SK-N-SH (cell line): Measurements from ENCODE around the gene SLC66A2. TPM values are rescaled to one million over a fixed set of nuclear protein-coding genes. Genes with fewer than 3 reads are reported as not detected.

Source experiments
- CTCF ChIA-PET: fragments of 300-600, 350-600 bp; formaldehyde crosslinking; extraction: SDS; loops from one replicate; lab custom pipeline; 2021; lab: Yijun Ruan, JAX
- POLR2A ChIA-PET: fragments of 350-600 bp; sonication (Branson Sonifier 250); formaldehyde crosslinking; extraction: SDS; loops from one replicate; lab custom pipeline; 2020; ENCODE audit warnings: antibody characterized with exemption, inconsistent platforms; lab: Yijun Ruan, JAX
- DNase-seq: peaks from one replicate; pipeline ENCODE4 v3.0.0; 2012
- H2AFZ ChIP-seq: fragments of 200-600 bp; sonication (generic); 2 replicates; pipeline ENCODE4 v1.8.1; 2016; ENCODE audit warnings: antibody characterized with exemption, mild to moderate bottlenecking, low read depth
- H3F3A ChIP-seq: fragments of 200-600 bp; sonication (generic); replicated peaks from 2 replicates; pipeline ENCODE3; 2016; ENCODE audit warnings: antibody characterized with exemption, mild to moderate bottlenecking; ENCODE audit not compliant: insufficient read depth
- H3K27ac ChIP-seq, 2 experiments: fragments of 200-500 bp in 1 of 2; fragments of 200-600 bp in 1 of 2; sonication (Bioruptor generic) in 1 of 2; sonication (generic), shearing (Covaris generic) in 1 of 2; 2 replicates each; pipeline versions ENCODE4 v1.5.1 to v1.6.1; 2014 to 2016; ENCODE audit warnings: low read depth in 2 of 2, inconsistent platforms in 1 of 2, low read length in 1 of 2, mild to moderate bottlenecking in 1 of 2, mixed read lengths in 1 of 2
- H3K27me3 ChIP-seq: fragments of 200-600 bp; sonication (generic), shearing (Covaris generic); 2 replicates; pipeline ENCODE4 v1.6.1; 2016; ENCODE audit warnings: mixed run types; ENCODE audit not compliant: insufficient read depth
- H3K36me3 ChIP-seq, 2 experiments: fragments of 200-500 bp in 1 of 2; fragments of 200-600 bp in 1 of 2; sonication (Bioruptor generic) in 1 of 2; sonication (generic) in 1 of 2; replicated peaks in 1 of 2; 2 replicates each; pipeline versions ENCODE3 to v1.5.1; 2014 to 2016; ENCODE audit warnings: low read length in 1 of 2, mild to moderate bottlenecking in 1 of 2; ENCODE audit not compliant: insufficient read depth in 2 of 2, control insufficient read depth in 1 of 2
- H3K4me1 ChIP-seq, 2 experiments: fragments of 200-500 bp in 1 of 2; fragments of 200-600 bp in 1 of 2; sonication (Bioruptor generic) in 1 of 2; sonication (generic), shearing (Covaris generic) in 1 of 2; 2 replicates each; pipeline versions ENCODE4 v1.5.1 to v1.6.1; 2014 to 2016; ENCODE audit warnings: low read depth in 1 of 2, low read length in 1 of 2, mixed run types in 1 of 2; ENCODE audit not compliant: insufficient read depth in 2 of 2, control insufficient read depth in 1 of 2
- H3K4me2 ChIP-seq: fragments of 200-600 bp; sonication (generic), shearing (Covaris generic); 2 replicates; pipeline ENCODE4 v1.6.1; 2017; ENCODE audit warnings: mixed run types
- H3K4me3 ChIP-seq, 2 experiments: fragments of 200-500 bp in 1 of 2; fragments of 200-600 bp in 1 of 2; sonication (Bioruptor generic) in 1 of 2; sonication (generic), shearing (Covaris generic) in 1 of 2; 2 replicates each; pipeline versions ENCODE4 v1.5.1 to v1.8.1; 2014 to 2016; ENCODE audit warnings: low read depth in 2 of 2, inconsistent platforms in 1 of 2, low read length in 1 of 2, mild to moderate bottlenecking in 1 of 2, mixed read lengths in 1 of 2, moderate library complexity in 1 of 2
- H3K79me2 ChIP-seq: fragments of 200-600 bp; sonication (generic); 2 replicates; pipeline ENCODE4 v1.8.1; 2017; ENCODE audit warnings: mild to moderate bottlenecking; ENCODE audit not compliant: insufficient read depth
- H3K9ac ChIP-seq: fragments of 200-600 bp; sonication (generic); 2 replicates; pipeline ENCODE4 v1.6.1; 2017; ENCODE audit warnings: mixed run types
- H3K9me2 ChIP-seq: fragments of 200-600 bp; sonication (generic); 2 replicates; pipeline ENCODE4 v1.6.1; 2017; ENCODE audit warnings: mixed run types
- H3K9me3 ChIP-seq: fragments of 200-600 bp; sonication (generic); 2 replicates; pipeline ENCODE4 v1.6.1; 2017; ENCODE audit warnings: mixed run types, mild to moderate bottlenecking, moderate library complexity
- H4K20me1 ChIP-seq: fragments of 200-600 bp; sonication (generic); 2 replicates; pipeline ENCODE4 v1.6.1; 2017; ENCODE audit warnings: mild to moderate bottlenecking, mixed run types; ENCODE audit not compliant: insufficient read depth
- FOSL2 ChIP-seq: IDR thresholded peaks from 2 replicates; pipeline ENCODE4 v1.4.0; 2012; ENCODE audit warnings: low read depth, mild to moderate bottlenecking, moderate library complexity, borderline replicate concordance
- FOXM1 ChIP-seq: IDR thresholded peaks from 2 replicates; pipeline ENCODE4 v1.4.0; 2012; ENCODE audit warnings: low read depth, mild to moderate bottlenecking
- JUND ChIP-seq: IDR thresholded peaks from 2 replicates; pipeline ENCODE4 v1.4.0; 2012
- MEF2A ChIP-seq: IDR thresholded peaks from 2 replicates; pipeline ENCODE4 v1.4.0; 2012; ENCODE audit warnings: low read depth, borderline replicate concordance
- RCOR1 ChIP-seq: fragments of 150-350 bp; IDR thresholded peaks from 2 replicates; pipeline ENCODE4 v1.6.1; 2017; ENCODE audit warnings: antibody characterized with exemption, low read length
- RFX5 ChIP-seq: IDR thresholded peaks from 2 replicates; pipeline ENCODE4 v1.6.1; 2012; ENCODE audit warnings: mild to moderate bottlenecking, improper control_type of control experiment, low read length
- SMC3 ChIP-seq: IDR thresholded peaks from 2 replicates; pipeline ENCODE4 v1.6.1; 2012; ENCODE audit warnings: low read depth, low read length, improper control_type of control experiment
- YY1 ChIP-seq: IDR thresholded peaks from 2 replicates; pipeline ENCODE4 v1.4.0; 2012; ENCODE audit warnings: low read depth, mild to moderate bottlenecking
- WGBS: methylation state at CpG from one replicate; pipeline ENCODE4 v1.1.6; 2017; ENCODE audit warnings: low lambda C conversion rate; 5-methylcytosine and 5-hydroxymethylcytosine counted together
- polyA plus RNA-seq, 3 experiments: library from polyadenylated mRNA; depleted of rRNA; stranded (reverse); fragments of >200 nt; gene quantifications; 2 replicates each; pipeline ENCODE4 v1.2.3, GENCODE V29; 2012
- TF ChIP-seq, protein P1 (sequence below): fragments of 200-600 bp; sonication (generic); IDR thresholded peaks from 2 replicates; pipeline ENCODE4 v1.6.1; 2017; ENCODE audit warnings: antibody characterized with exemption, mild to moderate bottlenecking, moderate library complexity
- TF ChIP-seq, protein P2 (sequence below): IDR thresholded peaks from 2 replicates; pipeline ENCODE4 v1.6.1; 2012; ENCODE audit warnings: mild to moderate bottlenecking, low read depth, low read length, moderate library complexity

The SLC66A2 gene
- polyA plus RNA-seq, 1 of the 3 experiments (the other 2 are of a cell fraction), result 14.5 TPM

DNA sequence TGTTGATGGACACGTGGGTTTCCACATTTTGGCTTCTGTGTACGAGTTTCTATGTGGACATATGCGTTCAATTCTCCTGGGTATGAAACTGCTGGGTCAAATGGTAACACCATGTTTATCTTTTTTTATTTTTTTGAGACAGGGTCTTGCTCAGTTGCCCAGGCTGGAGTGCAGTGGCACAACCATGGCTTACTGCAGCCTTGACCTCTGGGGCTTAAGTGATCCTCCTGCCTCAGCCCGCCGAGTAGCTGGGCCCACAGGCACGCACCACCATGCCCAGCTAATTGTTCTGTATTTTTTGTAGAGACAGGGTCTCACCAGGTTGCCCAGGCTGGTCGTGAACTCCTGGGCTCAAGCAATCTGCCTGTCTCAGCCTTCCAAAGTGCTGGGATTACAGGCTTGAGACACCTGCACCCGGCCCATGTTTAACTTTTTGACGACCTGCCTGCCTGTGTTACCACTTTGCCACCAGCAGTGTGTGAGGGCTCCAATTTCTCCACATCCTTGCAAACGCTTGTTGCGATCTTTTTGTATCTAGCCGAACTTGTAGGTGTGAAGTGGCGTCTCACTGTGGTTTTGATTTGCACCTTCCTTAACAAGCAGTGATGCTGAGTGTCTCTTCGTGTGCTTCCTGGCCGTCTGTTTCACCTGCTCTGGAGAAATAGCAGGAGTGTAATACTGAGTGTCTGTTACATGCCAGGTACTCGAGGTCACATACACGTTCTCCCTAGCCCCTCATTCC lies 19.9 kb upstream of the SLC66A2 start:
- peaks cover 10% of the 10 kb centered on the region for H3F3A ChIP-seq
- ChIA-PET CTCF (no interaction called here), POLR2A (no interaction called here)
- TF ChIP-seq RCOR1 (no peak), FOXM1 (no peak), FOSL2 (no peak), SMC3 (no peak), RFX5 (no peak), MEF2A (no peak), YY1 (no peak), JUND (no peak)
- TF ChIP-seq, protein P1, sequence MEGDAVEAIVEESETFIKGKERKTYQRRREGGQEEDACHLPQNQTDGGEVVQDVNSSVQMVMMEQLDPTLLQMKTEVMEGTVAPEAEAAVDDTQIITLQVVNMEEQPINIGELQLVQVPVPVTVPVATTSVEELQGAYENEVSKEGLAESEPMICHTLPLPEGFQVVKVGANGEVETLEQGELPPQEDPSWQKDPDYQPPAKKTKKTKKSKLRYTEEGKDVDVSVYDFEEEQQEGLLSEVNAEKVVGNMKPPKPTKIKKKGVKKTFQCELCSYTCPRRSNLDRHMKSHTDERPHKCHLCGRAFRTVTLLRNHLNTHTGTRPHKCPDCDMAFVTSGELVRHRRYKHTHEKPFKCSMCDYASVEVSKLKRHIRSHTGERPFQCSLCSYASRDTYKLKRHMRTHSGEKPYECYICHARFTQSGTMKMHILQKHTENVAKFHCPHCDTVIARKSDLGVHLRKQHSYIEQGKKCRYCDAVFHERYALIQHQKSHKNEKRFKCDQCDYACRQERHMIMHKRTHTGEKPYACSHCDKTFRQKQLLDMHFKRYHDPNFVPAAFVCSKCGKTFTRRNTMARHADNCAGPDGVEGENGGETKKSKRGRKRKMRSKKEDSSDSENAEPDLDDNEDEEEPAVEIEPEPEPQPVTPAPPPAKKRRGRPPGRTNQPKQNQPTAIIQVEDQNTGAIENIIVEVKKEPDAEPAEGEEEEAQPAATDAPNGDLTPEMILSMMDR, result no peak
- TF ChIP-seq, protein P2, sequence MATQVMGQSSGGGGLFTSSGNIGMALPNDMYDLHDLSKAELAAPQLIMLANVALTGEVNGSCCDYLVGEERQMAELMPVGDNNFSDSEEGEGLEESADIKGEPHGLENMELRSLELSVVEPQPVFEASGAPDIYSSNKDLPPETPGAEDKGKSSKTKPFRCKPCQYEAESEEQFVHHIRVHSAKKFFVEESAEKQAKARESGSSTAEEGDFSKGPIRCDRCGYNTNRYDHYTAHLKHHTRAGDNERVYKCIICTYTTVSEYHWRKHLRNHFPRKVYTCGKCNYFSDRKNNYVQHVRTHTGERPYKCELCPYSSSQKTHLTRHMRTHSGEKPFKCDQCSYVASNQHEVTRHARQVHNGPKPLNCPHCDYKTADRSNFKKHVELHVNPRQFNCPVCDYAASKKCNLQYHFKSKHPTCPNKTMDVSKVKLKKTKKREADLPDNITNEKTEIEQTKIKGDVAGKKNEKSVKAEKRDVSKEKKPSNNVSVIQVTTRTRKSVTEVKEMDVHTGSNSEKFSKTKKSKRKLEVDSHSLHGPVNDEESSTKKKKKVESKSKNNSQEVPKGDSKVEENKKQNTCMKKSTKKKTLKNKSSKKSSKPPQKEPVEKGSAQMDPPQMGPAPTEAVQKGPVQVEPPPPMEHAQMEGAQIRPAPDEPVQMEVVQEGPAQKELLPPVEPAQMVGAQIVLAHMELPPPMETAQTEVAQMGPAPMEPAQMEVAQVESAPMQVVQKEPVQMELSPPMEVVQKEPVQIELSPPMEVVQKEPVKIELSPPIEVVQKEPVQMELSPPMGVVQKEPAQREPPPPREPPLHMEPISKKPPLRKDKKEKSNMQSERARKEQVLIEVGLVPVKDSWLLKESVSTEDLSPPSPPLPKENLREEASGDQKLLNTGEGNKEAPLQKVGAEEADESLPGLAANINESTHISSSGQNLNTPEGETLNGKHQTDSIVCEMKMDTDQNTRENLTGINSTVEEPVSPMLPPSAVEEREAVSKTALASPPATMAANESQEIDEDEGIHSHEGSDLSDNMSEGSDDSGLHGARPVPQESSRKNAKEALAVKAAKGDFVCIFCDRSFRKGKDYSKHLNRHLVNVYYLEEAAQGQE, result no peak
- no peaks in the 10 kb centered on the region for H3K9me2 ChIP-seq
- DNase-seq, result no peak
- H3K9ac ChIP-seq, result no peak overlapping the region
- H3K4me1 ChIP-seq, result no peaks in the 10 kb centered on the region; a peak in 1 of 4 replicates
- peaks cover 29% of the 10 kb centered on the region for H4K20me1 ChIP-seq
- H3K27ac ChIP-seq, result no peak overlapping the region
- H3K4me3 ChIP-seq, result no peak overlapping the region
- H2AFZ ChIP-seq, result no peak overlapping the region
- H3K4me2 ChIP-seq, result no peak overlapping the region
- H3K27me3 ChIP-seq, result no peaks in the 10 kb centered on the region
- WGBS, result 93% methylated on average over 17 of the region's 17 CpGs
- H3K9me3 ChIP-seq, result no peaks in the 10 kb centered on the region
- peaks cover 45% of the 10 kb centered on the region for H3K79me2 ChIP-seq
- peaks cover 19 to 53% of the 10 kb centered on the region in 2 experiments for H3K36me3 ChIP-seq
